HCT116 (cell line): Measurements from ENCODE around the gene JDP2.

Source experiments
- CEBPB ChIP-seq: IDR thresholded peaks from 2 replicates; pipeline ENCODE4 v1.6.1; 2012; ENCODE audit warnings: low read depth
- CTCF ChIP-seq, 3 experiments: fragments of 200-600 bp in 1 of 3; sonication (generic) in 1 of 3; IDR thresholded peaks in 2 of 3; conservative IDR thresholded peaks in 1 of 3; 2 replicates each; pipeline ENCODE4 v1.5.1; 2012 to 2017; ENCODE audit warnings: low read depth in 2 of 3, low read length in 2 of 3, antibody characterized with exemption in 1 of 3, borderline replicate concordance in 1 of 3, control low read depth in 1 of 3, mild to moderate bottlenecking in 1 of 3, mixed read lengths in 1 of 3, mixed run types in 1 of 3, moderate library complexity in 1 of 3; ENCODE audit not compliant: insufficient read depth in 1 of 3
- EZH2 ChIP-seq: fragments of 200-600 bp; sonication (generic); IDR thresholded peaks from 2 replicates; pipeline ENCODE4 v1.6.1; 2017; ENCODE audit warnings: antibody characterized with exemption, mixed run types
- MAX ChIP-seq: IDR thresholded peaks from 2 replicates; pipeline ENCODE4 v1.6.1; 2012
- POLR2A ChIP-seq: IDR thresholded peaks from 2 replicates; pipeline ENCODE4 v1.7.0; 2011; ENCODE audit warnings: borderline replicate concordance; ENCODE audit not compliant: insufficient read depth, insufficient read length; ENCODE audit errors: extremely low read depth
- REST ChIP-seq: IDR thresholded peaks from 2 replicates; pipeline ENCODE4 v1.6.1; 2012; ENCODE audit warnings: low read depth

GRCh38 chr14:75443203-75443969 is 15.6 kb downstream of the JDP2 start:
- TF ChIP-seq POLR2A = no peak
- no peak for TF ChIP-seq CTCF (IDR thresholded peaks at IDR 0.05 in 2 of 3, conservative IDR thresholded peaks at IDR 0.05 in 1 of 3; ENCODE audit: borderline replicate concordance in 1 of 3, insufficient read depth in 1 of 3, low read depth in 2 of 3, low read length in 2 of 3)
- no peak for TF ChIP-seq REST
- TF ChIP-seq EZH2 = no peak
- no peak for TF ChIP-seq CEBPB
- TF ChIP-seq MAX = no peak
